NCI-H82 (cell line): ENCODE results near the gene AHNAK2.

Experiments
- DNase-seq: peaks from one replicate; lab custom pipeline; 2025; lab: John Stamatoyannopoulos, UW

Gene AHNAK2

DNA sequence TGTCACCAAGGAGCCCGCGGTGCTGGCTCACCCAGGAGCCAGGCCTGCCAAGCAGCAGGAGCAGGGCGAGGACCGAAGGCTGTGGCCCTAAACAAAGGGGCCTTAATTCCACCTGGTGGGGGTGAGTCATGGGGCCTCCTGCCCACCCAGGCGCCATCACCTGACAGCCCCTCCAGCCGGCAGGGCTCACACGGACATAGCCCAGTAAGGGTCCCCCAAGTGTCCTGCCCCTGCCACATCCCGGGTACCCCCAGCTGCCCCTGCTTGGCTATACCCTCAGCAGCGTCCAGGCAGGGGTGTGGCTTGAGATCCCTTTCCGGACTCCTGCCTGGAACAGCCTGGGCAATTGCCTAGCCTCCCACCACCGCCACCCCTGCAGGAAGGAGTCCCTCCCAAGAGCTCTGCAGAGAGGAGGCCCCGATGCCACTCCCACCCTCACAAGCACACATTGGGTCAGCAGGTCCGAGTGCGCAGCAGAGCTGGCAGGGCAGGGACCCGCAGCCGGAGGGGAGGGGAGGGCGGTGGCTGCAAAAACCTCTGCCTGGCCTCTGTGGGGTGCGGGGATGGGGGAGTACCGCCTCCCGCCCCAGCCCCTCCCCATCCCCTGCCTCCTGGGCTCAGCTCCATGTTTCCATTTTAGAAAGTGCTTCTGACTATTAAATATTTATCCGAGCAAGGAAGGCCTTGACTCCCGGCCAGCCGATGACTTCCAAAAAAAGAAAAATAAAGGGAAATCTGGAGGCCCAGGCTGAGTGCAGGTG, 4.6 kb downstream of the AHNAK2 start:
- no peak for DNase-seq

GRCh38 chr14:104973135-104973384, 5.1 kb downstream of the AHNAK2 start:
- DNase-seq: no peak

DNA sequence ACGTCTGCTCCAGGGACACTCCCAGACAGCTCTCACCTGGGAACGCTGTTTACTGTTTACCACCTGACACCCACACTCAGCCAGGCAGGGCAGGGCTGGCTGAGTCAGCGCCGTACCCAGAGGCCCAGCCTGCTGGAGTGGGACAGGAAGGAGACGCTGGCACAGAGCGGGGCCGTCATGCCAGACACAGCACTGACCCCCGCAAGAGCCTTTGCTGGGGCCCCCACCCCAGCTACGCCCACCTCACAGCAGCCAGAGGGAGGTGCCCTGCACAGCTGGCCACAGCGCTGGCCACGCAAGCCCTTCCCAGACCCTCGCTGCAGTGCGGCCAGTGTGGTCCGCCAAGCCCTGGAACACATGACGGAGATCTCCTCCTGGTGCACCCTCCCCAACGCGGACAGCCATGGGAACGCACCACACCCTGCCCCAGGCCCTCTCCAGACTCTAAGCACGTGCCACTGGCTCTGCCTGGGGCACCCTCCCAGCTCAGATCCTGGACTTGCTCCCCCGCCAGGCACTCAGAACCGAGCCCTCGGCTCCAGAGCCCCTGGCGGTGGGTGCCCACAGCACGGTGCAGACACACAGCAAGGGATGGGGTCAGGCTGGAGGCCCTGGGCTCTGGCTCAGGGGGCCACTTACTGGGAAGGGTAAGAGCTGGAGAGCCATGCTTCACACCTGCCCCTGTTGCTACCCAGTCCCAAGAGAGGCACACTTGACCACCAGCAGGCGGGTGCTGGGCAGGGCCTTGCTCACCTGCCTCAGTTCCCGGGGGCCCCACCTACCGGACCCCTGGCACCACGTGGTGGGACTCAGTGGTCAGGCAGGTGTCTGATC, 5.7 kb downstream of the AHNAK2 start:
- DNase-seq: no peak

DNA sequence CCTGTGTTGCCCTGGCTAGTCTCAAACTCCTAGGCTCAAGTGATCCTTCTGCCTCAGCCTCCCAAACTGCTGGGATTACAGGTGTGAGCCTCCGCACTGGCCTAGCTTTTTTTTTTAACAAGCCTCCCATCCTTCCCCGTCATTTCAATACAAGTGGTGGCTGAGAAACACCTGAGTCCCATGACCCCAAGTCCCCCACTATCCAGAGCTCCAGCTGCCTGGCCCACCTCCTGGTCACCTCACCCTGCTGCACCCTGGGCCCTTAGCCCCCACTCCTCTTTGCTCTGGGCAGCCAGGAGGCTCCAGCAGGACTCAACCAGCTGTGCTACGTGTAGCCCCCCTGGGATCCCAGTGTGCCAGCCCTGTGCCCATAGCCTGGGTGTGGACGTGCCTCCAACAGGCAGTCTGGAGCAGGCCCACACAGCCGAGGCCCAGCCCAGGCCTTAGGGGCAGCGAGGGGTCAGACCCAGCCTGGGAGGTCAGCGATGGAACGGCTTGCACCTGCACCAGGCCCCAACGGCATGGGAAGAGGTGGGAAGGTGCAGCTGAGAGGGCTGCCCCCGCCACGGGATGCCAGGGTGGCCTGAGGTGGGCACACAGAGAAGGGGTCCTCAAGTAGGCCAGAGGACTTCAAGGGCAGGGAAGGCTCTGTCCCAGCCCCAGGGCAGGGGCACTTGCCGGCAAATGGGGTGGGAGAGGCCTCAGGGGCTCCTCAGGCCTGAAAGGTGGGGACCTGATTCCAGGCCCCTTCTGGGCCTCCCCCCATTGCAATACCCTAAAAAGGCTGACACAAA, 6.5 kb downstream of the AHNAK2 start:
- no peak for DNase-seq

DNA sequence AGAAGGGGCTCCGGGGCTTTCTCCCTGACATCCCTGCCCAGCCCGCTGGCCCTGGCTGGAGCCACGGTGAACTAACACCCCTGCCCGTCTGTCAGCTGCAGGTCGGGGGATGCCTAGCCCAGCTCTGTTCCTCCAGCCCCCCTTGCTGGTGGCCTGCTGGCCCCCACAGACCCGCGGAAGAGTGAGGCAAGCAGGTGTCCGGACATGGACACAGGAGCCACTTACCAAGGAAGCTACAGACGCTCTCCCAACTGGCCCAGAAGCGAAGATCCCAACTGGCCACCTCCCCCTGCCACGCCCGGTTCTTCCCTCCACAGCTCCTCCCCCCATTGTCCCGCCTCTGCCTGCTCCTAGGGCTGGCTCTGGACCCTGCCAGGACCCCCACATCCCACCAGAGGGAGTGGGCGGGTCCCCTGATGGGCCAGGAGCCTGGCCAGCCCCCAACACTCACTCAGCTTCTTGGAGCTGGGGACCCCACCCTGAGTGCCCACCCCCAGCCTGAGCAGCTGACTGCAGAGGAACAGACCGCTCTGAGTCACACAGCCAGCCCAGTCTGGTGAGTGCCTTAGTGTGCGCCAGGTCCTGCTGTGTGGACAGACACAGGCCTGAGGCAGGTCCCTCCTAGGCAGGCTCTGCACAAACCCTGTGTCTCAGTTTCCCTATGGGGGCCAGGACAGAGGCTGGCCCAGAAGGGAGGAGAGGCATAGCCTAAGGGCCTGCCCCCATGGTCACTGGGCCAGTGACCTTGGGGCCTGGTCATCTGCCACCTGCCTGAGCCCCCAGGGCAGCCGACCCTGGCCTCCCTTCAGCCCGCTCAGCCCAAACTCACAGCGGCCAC, 7.7 kb downstream of the AHNAK2 start:
- no peak for DNase-seq

DNA sequence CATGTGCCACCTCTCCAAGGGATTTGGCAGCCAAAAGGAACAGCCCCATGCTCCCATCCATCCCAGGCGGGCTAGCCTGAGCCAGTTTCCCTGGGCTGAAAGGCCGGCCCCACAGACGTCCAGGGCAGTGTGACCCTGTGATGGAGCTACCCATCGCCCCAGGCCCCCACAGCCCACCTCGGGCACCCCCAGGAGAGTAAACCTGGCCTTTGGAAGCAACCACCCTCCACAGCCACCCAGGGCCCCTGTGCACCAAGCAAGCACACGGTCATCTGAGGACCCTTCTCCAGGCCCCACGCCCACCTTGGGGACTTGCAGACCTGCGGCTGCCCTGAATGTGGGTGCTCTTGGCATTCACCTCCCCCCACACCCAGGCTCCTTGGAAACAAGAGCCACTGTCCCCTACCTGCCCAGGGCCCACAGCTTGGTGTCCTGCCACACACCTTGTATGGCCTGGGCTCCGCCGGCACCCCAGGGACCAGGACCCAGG, 8.4 kb downstream of the AHNAK2 start:
- no peak for DNase-seq

- DNase-seq: peak; percentile 16
These were observed 9.4 kb downstream of the AHNAK2 start for GRCh38 chr14:104968541-104969401.

- peak; percentile 21 for DNase-seq
These were observed 10.0 kb downstream of the AHNAK2 start for GRCh38 chr14:104968153-104968527.

GRCh38 chr14:104967386-104968152, 10.6 kb downstream of the AHNAK2 start:
- DNase-seq: no peak

GRCh38 chr14:104966981-104967385, 11.2 kb downstream of the AHNAK2 start:
- no peak for DNase-seq

GRCh38 chr14:104966261-104966865, 11.8 kb downstream of the AHNAK2 start:
- no peak for DNase-seq

- no peak for DNase-seq
These were observed 12.5 kb downstream of the AHNAK2 start for GRCh38 chr14:104965561-104966231.

DNA sequence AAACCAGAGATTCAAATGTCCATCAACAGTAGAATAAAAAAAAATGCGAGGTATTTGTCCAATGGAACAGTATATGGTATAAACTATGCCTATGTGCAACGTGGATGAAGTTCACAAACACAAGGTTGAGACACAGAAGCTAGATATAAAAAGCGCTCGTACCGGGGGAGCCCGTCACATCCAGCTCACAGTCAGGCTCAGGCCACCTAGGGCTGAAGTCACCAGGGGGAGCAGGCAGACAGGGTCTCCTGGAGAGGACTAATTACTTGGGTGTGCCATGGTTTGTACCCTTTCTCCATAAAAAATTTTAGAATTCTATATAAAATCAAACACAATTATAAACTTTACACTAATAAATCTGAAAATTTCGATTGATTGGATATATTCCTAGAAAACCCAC, 13.6 kb downstream of the AHNAK2 start:
- DNase-seq: no peak

- DNase-seq: no peak
These were observed 20.7 kb downstream of the AHNAK2 start for GRCh38 chr14:104957146-104958113.

GRCh38 chr14:104956290-104956890, 21.8 kb downstream of the AHNAK2 start:
- DNase-seq: no peak

GRCh38 chr14:104955396-104955770, 22.8 kb downstream of the AHNAK2 start:
- no peak for DNase-seq

DNA sequence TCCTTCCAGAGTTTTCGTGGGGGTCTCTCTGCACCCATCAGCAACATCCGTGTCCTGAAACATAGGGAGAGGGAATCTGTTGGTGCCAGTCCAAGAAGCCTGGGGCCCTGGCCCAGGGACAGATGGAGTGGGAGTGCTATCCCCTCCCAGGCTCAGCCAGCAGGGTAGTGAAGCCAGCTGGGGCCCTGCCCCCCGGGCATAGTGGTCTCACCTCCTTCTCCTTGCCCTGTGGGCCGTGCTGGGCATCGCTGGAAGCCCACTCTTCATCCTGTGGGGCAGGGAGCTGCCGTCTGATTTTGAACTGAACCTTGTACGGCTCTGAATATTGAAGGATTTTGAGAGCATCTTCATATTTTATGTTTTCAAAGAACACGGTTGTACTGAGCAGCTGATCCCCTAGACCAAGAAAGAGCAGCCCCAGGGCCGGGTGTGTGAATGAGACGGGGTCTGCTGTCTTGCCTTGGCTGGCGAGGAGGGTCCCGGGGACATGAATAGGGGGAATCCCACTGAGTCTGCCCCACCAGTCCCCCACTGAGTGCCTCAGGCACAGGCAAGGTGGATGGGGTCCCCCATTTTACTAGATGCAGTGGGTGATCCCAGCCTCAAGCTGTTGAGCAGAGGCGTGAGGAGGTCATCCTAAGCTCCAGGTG, 23.3 kb downstream of the AHNAK2 start:
- DNase-seq: no peak
